Right renal pelvis (tissue), 4 donors: Measurements from ENCODE around the gene LYPLA2. TPM values are rescaled to one million over a fixed set of nuclear protein-coding genes. Genes with fewer than 3 reads are reported as not detected.

Source experiments
- DNase-seq, 4 donors: peaks; one replicate each; pipeline ENCODE4 v3.0.0-alpha.2; 2013; ENCODE audit warnings: low read depth in 4 of 4, low spot score in 3 of 4, missing footprints in 1 of 4
- polyA plus RNA-seq, 4 donors: library from polyadenylated mRNA; unstranded; fragments of 120-200 nt; gene quantifications; one replicate each; pipeline ENCODE4 v1.2.1, GENCODE V29; 2013; ENCODE audit not compliant: insufficient read length in 4 of 4

LYPLA2 gene
- 10 to 100 TPM; 64.3 to 80.5 (median 69.4) TPM for polyA plus RNA-seq

- peak; percentile 83 to 87 (median 84) for DNase-seq
Observed at GRCh38 chr1:23790696-23791515, at the start of gene LYPLA2. TSS of gene LYPLA2 (plus strand) at chr1:23791145. CDS start at chr1:23792683, 1,538 bp downstream.

- DNase-seq = no peak
Observed at GRCh38 chr1:23741609-23742008, 49.3 kb upstream of the LYPLA2 start.

GRCh38 chr1:23742670-23743286, 48.2 kb upstream of the LYPLA2 start:
- no peak for DNase-seq

- peak in 3 of 4 donors; percentile 66 to 74 (median 69) for DNase-seq
Observed at GRCh38 chr1:23743287-23744152, 47.4 kb upstream of the LYPLA2 start, which contains the start of gene ELOA. TSS of gene ELOA (plus strand) at chr1:23743471. CDS start at chr1:23743504, 33 bp downstream.

- no peak for DNase-seq
Observed at GRCh38 chr1:23745515-23745914, 45.4 kb upstream of the LYPLA2 start.

GRCh38 chr1:23748016-23748415, 42.9 kb upstream of the LYPLA2 start:
- DNase-seq = no peak

- DNase-seq = no peak
Observed at GRCh38 chr1:23751050-23751814, 39.7 kb upstream of the LYPLA2 start.

- DNase-seq = no peak
Observed at GRCh38 chr1:23751815-23752200, 39.1 kb upstream of the LYPLA2 start.

GRCh38 chr1:23752909-23753308, 38.0 kb upstream of the LYPLA2 start:
- DNase-seq = no peak

- DNase-seq = no peak
Observed at GRCh38 chr1:23756676-23757075, 34.3 kb upstream of the LYPLA2 start.

GRCh38 chr1:23757812-23758211, 33.1 kb upstream of the LYPLA2 start:
- no peak for DNase-seq

- no peak for DNase-seq
Observed at GRCh38 chr1:23759277-23759676, 31.7 kb upstream of the LYPLA2 start.

- no peak for DNase-seq
Observed at GRCh38 chr1:23763041-23763577, 27.8 kb upstream of the LYPLA2 start.

GRCh38 chr1:23768733-23769132, 22.2 kb upstream of the LYPLA2 start:
- DNase-seq = no peak

GRCh38 chr1:23772049-23772853, 18.7 kb upstream of the LYPLA2 start:
- DNase-seq = peak; percentile 61 to 72 (median 64)

- DNase-seq = no peak
Observed at GRCh38 chr1:23772854-23773242, 18.1 kb upstream of the LYPLA2 start.

- no peak for DNase-seq
Observed at GRCh38 chr1:23774174-23774880, 16.6 kb upstream of the LYPLA2 start.

- no peak for DNase-seq
Observed at GRCh38 chr1:23776217-23776616, 14.7 kb upstream of the LYPLA2 start.
